H7 (cell line): ENCODE results near the gene LRRC26. TPM values are rescaled to one million over a fixed set of nuclear protein-coding genes. Genes with fewer than 3 reads are reported as not detected.

Experiments
- DNase-seq: peaks from one replicate; pipeline ENCODE4 v3.0.0; 2012
- H3K27me3 ChIP-seq: 2 replicates; pipeline ENCODE4 v1.6.0; 2011; ENCODE audit warnings: mild to moderate bottlenecking, low read length; ENCODE audit not compliant: control insufficient read depth, insufficient read depth
- H3K36me3 ChIP-seq: replicated peaks from 2 replicates; pipeline ENCODE4 v1.5.1; 2011; ENCODE audit warnings: low read length; ENCODE audit not compliant: control insufficient read depth, insufficient read depth
- H3K4me3 ChIP-seq: 2 replicates; pipeline ENCODE4 v1.5.1; 2011; ENCODE audit warnings: low read depth, mild to moderate bottlenecking, control low read depth, low read length, moderate library complexity; ENCODE audit not compliant: insufficient read depth
- total RNA-seq: library from RNA; depleted of rRNA; stranded (reverse); fragments of >200 nt; shearing (Covaris generic); gene quantifications from 2 replicates; pipeline ENCODE4 v1.2.3, GENCODE V29; 2014

LRRC26 gene
- total RNA-seq, 1 experiment from 2014 or later = 0.59 TPM

- no peak overlapping the region for H3K4me3 ChIP-seq
- peaks cover 5% of the 10 kb centered on the region for H3K36me3 ChIP-seq
- H3K27me3 ChIP-seq = no peaks in the 10 kb centered on the region
- no peak for DNase-seq
Measured at GRCh38 chr9:137180491-137180890, 10.6 kb upstream of the LRRC26 start.

- peaks cover 5% of the 10 kb centered on the region for H3K36me3 ChIP-seq
- H3K27me3 ChIP-seq = no peaks in the 10 kb centered on the region
- DNase-seq = peak; percentile 60
- H3K4me3 ChIP-seq = no peak overlapping the region
Measured at GRCh38 chr9:137179761-137180160, 9.9 kb upstream of the LRRC26 start.

GRCh38 chr9:137178939-137179630 is 9.2 kb upstream of the LRRC26 start:
- no peaks in the 10 kb centered on the region for H3K27me3 ChIP-seq
- DNase-seq = peak; percentile 56
- H3K36me3 ChIP-seq = peaks cover 5% of the 10 kb centered on the region
- no peak overlapping the region for H3K4me3 ChIP-seq

- Histone ChIP-seq H3K27me3 (no peaks in the 10 kb centered on the region), H3K4me3 (no peak overlapping the region), H3K36me3 (peaks cover 3% of the 10 kb centered on the region)
- DNase-seq = no peak
Measured at GRCh38 chr9:137178201-137178938, 8.5 kb upstream of the LRRC26 start.

- no peak overlapping the region for H3K4me3 ChIP-seq
- no peaks in the 10 kb centered on the region for H3K27me3 ChIP-seq
- peak; percentile 93 for DNase-seq
- H3K36me3 ChIP-seq = peaks cover 3% of the 10 kb centered on the region
Measured at GRCh38 chr9:137176302-137177182, 6.7 kb upstream of the LRRC26 start.

- H3K27me3 ChIP-seq = peaks cover 6% of the 10 kb centered on the region
- no peak overlapping the region for H3K4me3 ChIP-seq
- DNase-seq = peak; percentile 96
- H3K36me3 ChIP-seq = peaks cover 3% of the 10 kb centered on the region
Measured at GRCh38 chr9:137175345-137175961, 5.6 kb upstream of the LRRC26 start.

GRCh38 chr9:137174722-137175293 is 5.0 kb upstream of the LRRC26 start:
- Histone ChIP-seq H3K27me3 (peaks cover 12% of the 10 kb centered on the region), H3K4me3 (no peak overlapping the region), H3K36me3 (no peaks in the 10 kb centered on the region; the same call in 1 of the 2 replicates)
- peak; percentile 93 for DNase-seq

GRCh38 chr9:137173796-137174664 is 4.2 kb upstream of the LRRC26 start:
- Histone ChIP-seq H3K4me3 (no peak overlapping the region), H3K27me3 (peaks cover 20% of the 10 kb centered on the region), H3K36me3 (no peaks in the 10 kb centered on the region)
- peak; percentile 64 for DNase-seq

GRCh38 chr9:137172901-137173795 is 3.3 kb upstream of the LRRC26 start:
- no peak overlapping the region for H3K4me3 ChIP-seq
- DNase-seq = peak; percentile 72
- no peaks in the 10 kb centered on the region for H3K36me3 ChIP-seq
- peaks cover 29% of the 10 kb centered on the region for H3K27me3 ChIP-seq

- H3K36me3 ChIP-seq = no peaks in the 10 kb centered on the region
- DNase-seq = peak; percentile 76
- no peak overlapping the region for H3K4me3 ChIP-seq
- peaks cover 46% of the 10 kb centered on the region for H3K27me3 ChIP-seq
Measured at GRCh38 chr9:137171149-137171900, 1.5 kb upstream of the LRRC26 start.

- peaks cover 51% of the 10 kb centered on the region for H3K27me3 ChIP-seq
- H3K36me3 ChIP-seq = no peaks in the 10 kb centered on the region
- peak; percentile 76 for DNase-seq
- no peak overlapping the region for H3K4me3 ChIP-seq
Measured at GRCh38 chr9:137170486-137171148, 766 bp upstream of the LRRC26 start.
